ENCODE measurements around the gene FNDC3A.

- TF ChIP-seq EZH2 (IDR thresholded peaks at IDR 0.05; ENCODE audit: low read depth): no peak
- TF ChIP-seq CTCF (conservative IDR thresholded peaks at IDR 0.05): no peak
Observed at GRCh38 chr13:48983331-48983730, 7.6 kb downstream of the FNDC3A start.

Data from PC-9 (cell line).